Measurements from ENCODE around the gene CHRNA7.

DNA sequence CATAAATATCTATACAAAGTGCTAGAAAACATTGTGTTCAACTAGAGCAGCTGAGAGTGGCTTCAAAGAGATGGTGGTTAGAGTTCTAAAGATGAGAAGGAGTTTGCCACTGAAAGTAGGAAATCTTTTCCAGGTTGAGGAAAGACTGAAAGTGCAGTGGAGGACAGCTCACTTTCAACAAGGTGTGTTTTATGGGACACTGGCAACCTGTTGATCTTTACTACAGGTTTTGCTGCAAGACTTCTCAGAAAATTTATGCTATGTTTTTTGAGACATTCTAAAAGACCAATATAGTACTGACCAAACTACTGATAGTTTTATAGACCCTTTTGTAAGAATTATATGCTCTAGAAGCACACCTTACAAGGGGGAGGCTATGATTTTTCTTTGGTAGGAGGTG, 3.8 kb downstream of the CHRNA7 start:
- TF ChIP-seq, protein P1, sequence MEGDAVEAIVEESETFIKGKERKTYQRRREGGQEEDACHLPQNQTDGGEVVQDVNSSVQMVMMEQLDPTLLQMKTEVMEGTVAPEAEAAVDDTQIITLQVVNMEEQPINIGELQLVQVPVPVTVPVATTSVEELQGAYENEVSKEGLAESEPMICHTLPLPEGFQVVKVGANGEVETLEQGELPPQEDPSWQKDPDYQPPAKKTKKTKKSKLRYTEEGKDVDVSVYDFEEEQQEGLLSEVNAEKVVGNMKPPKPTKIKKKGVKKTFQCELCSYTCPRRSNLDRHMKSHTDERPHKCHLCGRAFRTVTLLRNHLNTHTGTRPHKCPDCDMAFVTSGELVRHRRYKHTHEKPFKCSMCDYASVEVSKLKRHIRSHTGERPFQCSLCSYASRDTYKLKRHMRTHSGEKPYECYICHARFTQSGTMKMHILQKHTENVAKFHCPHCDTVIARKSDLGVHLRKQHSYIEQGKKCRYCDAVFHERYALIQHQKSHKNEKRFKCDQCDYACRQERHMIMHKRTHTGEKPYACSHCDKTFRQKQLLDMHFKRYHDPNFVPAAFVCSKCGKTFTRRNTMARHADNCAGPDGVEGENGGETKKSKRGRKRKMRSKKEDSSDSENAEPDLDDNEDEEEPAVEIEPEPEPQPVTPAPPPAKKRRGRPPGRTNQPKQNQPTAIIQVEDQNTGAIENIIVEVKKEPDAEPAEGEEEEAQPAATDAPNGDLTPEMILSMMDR (IDR thresholded peaks at IDR 0.05; ENCODE audit: low read length) = no peak
- TF ChIP-seq EZH2 (IDR thresholded peaks at IDR 0.05; ENCODE audit: borderline replicate concordance, low read length) = no peak

All from OCI-LY1 (cell line).